COR-L47 (cell line): ENCODE results near the gene HPCAL1.
"Not testable (repeated sequence)": the region's sequence is repeated elsewhere in the genome, so short reads cannot be mapped to it uniquely, and the experiment has no call there.

ENCODE experiments used
- DNase-seq: peaks from one replicate; lab custom pipeline; 2025; lab: John Stamatoyannopoulos, UW

The HPCAL1 gene

DNA sequence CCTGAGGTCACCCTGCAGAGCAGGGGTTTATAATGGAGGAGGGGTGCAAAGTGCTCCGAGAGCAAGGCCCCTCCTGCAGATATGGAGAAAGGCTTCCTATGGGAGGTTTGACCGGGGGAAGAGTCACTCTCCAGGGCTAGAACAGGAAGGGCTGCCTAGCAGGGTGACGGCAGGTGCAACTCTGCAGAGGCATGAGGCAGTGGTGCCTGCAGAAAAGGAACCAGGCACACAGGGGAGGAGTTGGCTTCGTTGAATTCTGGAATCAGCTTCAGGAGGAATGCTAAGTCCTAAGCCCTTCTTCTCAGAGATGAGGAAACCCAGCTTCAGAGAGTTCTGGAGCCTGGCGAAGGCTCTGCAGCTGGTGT lies 17.5 kb upstream of the HPCAL1 start:
- DNase-seq: no peak

DNA sequence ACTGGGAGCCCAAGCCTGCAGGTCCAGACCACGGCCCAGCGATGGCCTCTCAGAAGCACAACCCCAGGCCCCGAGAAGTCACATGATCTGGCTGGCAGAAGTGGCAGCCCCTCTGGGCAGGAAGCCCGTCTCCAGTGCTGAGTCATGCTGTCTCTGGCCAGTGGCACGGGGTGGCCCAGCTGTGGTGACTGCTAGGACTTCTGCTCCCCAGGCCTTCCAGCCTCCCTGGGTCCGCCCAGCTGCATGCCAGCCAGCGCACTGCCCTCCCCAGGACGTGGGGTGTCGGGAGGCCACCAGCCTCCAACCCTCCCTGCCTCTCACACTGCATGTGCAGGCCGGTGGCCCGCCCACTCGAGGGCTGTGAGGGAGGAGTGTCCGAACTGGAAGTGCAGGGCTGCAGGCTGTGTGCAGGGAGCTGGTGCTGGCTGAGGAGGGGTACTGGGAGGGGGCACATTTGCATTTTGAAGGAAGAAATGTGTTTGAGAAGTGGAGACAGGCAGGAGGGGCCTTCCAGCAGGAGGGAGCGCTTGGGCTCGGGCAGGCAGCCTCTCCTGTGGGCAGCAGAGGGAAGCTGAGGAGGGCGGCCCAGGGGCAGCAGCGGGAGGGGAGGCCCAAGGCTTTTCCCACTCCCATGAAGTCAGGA lies 17.0 kb upstream of the HPCAL1 start:
- peak; percentile 14 for DNase-seq

DNA sequence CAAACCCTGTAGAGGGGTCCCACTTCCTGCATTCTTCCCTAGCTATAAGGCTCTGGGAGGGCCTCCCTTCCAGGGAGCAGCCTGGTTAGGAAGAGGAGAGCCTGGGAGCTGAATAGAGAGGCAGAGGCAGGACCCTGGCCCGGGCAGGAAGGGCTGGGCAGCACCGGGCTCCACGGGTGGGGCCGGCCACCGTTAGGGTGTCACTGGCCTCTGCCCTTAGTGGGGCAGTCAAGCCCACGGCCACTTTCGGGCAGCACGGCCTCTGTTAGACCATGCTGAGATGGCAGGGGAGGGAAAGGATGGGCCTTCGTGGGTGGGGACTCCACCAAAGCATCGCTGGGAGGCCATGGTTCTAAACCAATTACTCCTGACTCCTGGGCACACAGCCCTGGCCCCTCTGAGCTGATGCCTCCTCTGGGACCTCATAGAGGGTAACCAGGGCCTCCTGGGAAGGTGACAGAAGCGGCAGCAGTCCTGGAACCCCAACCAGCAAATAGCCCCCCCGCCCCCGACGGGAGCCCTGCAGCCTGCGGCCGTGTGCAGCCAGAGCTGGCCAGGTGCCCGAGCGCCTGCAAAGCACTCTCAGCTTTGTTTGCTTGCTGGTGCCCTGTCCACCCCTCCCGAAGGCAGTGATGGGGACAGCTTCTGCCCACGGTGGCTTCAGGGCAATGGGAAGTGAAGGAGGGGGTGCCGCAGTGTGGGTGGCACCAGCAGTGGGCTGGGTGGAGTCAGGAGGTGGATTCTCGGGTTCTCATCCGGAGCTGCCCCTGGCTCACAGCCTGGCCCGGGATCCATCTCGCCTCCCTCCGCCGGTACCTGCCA lies 16.3 kb upstream of the HPCAL1 start:
- peak; percentile 82 for DNase-seq

DNA sequence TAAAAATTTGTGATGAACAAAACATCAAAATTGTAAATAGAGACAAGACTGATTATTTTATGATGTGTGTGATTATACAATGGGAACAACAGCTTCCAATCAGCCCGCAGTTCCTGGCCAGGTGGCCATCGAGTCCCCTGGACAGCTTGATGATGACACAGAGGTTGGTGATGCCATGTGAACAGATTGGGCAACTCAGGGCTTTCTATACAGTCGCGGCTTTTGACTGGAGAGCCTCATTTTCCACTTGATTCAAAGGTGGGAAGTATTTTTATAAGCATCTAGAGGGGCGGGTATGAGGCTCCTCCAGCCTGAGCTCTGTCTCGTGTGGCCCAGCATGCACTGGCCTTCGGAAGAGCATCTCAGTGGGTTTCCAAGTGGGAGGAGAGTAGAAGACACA lies 14.9 kb upstream of the HPCAL1 start:
- no peak for DNase-seq

DNA sequence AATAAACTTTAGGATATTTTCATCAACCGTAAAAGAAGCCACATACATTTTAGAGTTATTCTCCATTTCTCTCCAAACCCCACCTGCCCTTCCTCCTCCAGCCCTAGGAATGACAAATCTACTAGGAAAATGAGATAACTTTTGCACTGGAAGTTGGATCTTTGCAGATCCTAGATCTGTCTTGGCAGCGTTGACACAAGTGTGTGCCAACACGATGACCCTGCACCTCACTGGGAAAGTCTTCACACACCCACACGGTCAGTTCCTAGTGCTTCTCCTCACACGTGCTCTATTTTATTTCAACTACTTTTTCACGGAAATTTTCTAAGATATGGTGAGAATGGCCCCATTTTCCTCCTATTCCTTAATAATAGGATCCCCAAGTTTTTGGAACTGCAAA lies 14.1 kb upstream of the HPCAL1 start:
- DNase-seq: no peak

DNA sequence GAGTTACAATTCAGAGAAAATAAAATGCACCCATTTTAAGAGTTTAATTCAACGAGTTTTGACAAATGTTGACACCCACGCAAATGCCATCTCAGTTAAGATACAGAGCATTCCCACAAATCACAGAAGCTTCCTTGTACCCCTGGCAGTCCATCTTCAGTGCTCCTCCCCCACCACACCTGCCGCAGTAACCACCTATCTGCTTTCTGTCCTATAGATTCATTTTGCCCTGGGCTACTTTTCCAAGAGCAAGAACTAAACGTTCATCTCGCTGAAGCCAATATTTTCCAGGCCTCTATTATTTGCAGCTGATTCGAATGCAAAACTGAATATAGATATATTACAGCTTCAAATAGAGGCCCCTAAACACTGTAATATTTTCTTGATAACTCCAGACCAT lies 13.4 kb upstream of the HPCAL1 start:
- DNase-seq: no peak

DNA sequence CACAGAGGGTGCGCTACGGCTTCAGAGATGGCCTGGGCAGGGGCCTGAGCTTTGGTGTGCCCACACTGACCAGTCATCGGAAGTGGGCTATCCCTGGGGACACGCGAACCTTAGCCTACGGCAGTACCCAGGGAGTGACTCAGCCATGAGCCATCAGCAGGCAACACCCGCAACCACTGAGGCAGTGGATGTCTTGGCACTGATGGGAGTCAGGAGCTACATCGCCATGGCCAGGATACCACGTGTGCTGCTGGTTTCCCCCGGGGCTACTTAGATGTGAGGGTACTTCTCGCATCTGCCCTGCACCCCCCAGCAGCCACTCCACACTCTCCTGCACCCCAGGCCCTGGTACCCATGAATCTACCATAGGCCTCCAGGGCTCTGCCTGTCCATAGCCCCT lies 12.8 kb upstream of the HPCAL1 start:
- no peak for DNase-seq

DNA sequence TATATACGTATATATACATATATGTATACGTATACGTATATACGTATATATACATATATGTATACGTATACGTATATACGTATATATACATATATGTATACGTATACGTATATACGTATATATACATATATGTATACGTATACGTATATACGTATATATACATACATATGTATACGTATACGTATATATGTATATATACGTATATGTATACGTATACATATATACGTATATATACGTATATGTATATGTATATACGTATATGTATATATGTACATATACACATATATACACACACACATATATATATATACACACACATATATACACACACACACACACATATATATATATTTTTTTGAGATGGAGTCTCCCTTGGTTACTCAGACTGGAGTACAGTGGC lies 11.3 kb upstream of the HPCAL1 start:
- not testable (repeated sequence) for DNase-seq

DNA sequence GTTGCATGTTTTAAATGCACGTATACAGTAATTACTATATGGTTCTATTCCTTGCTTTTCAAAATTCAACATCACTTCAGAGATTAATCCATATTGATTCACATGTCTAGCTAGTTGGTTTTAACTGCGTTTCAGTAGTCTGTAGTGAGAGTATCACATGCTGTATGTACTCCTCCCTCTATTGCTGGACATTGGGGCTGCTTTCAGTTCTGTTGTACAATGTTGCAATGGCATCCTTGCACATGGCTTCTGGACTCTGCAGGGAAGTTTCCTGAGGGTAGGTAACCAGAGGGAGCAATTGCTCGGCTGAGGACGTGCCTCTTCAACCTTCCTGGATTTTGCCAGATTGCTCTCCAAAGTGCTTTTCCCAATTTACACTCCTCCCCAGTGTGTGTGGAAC lies 10.7 kb upstream of the HPCAL1 start:
- no peak for DNase-seq

DNA sequence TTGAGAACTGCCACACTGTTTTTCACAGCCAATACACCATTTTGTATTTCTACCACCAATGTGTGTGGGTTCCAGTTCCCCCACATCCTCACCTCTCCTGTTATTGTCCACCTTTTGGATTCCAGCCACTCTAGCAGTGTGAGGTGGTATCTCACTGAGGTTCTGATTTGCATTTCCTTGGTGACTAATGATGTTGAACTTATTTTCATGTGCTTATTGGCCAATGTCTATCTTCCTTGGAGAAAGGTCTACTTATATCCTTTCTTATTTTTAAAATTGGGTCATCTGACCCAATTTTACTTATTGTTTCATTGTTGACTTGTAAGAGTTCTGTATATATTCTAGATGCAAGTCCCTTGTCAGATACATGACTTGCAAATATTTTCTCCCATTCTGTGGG lies 9.1 kb upstream of the HPCAL1 start:
- no peak for DNase-seq

DNA sequence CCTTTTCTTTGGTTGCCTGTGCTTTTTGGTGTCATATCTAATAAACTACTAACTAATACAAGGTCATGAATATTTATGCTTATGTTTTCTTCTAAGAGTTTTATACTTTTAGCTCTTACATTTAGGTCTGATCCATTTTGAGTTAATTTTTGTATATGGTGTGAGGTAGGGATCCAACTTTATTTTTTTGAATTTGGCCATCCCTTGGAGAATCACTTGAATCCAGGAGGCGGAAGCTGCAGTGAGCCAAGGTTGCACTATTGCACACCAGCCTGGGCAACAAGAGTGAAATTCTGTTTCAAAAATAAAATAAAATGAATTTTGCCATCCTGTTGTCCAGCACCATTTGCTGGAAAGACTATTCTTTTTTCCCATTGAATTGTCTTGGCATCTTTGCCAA lies 8.6 kb upstream of the HPCAL1 start:
- no peak for DNase-seq

DNA sequence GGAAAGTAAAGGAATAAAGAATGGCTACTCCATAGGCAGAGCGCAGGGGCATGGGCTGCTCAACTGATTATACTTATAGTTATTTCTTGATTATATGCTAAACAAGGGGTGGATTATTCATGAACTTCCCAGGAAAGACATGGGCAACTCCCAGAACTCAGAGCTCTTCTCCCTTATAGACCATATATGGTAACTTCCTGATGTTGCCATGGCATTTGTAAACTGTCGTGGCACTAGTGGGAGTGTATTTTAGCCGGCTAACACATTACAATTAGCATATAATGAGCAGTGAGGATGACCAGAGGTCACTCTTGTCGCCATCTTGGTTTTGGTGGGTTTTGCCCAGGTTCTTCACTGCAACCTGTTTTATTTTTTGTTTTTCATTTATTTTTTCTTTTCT lies 7.1 kb upstream of the HPCAL1 start:
- DNase-seq: not testable (repeated sequence)

DNA sequence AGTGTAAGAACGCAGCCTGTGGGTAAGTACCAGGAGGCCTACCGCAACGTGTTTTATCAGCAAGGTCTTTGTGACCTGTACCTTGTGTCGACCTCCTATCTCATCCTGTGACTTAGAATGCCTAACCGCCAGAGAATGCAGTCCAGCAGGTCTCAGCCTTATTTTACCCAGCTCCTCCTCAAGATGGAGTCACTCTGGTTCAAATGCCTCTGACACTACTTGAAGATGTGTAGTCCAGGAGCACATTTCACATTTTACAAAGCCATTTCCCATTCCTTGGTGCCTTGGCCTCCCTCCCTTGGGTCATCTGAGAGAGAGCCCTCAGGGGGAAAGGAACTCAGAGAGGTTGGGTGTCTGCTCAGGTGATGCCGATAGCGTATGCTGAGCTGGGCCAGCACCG lies 6.6 kb upstream of the HPCAL1 start:
- no peak for DNase-seq

DNA sequence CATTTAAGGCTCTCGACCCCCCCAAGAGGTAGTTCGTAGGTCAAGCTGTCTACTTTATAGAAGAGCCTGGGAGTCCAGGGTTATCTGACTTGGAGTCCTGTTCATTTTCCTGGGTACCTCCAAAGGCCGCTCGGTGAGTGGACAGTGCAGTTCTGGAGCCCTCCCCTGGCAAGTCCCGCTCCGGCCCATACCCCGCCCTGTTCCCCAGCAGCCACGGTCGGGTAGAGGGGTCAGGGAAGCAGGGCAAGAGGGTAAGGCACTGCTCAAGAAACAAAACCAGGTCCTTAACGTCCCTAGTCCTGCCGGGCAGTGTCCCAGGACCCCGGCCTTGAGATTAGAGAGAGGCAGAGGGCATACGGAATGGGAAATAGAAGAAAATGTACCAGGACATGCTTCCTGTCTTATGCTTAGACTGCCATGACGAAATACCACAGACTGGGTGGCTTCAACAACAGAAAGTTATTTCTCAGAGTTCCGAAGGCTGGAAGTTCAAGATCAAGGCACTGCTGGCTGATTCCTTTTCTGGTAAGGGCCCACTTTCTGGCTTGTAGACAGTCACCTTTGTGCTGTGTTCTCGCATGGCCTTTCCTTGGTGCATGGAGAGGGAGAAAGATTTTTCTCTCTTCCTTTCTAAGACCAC lies 5.4 kb upstream of the HPCAL1 start:
- no peak for DNase-seq

DNA sequence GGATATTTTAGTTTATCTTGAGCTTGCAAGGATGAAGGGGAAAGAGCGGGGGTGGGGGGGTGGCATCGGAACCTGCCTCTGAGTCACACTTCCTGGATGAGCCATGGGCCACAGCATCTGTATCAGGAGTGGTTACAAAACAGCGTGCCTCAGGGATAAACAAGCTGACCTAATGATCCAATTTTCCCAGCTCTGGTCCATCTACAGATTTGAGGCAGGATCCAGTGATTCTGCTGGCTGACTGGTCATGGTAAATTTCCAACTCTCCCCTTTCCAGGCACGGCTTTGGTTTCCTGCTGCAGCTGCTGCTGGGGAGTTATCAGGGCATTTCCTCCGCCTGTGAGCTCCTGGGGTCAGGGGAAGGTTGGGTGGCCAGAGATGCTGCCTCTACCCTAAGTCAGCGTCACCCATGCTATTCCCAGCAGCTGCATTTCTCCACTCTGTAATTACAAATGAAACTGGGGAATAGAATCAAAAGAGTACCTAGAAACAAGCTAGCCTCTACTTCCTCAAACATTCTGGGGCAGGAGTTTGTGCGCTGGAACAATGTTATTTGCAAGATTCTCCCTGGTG lies 4.7 kb upstream of the HPCAL1 start:
- DNase-seq: no peak

DNA sequence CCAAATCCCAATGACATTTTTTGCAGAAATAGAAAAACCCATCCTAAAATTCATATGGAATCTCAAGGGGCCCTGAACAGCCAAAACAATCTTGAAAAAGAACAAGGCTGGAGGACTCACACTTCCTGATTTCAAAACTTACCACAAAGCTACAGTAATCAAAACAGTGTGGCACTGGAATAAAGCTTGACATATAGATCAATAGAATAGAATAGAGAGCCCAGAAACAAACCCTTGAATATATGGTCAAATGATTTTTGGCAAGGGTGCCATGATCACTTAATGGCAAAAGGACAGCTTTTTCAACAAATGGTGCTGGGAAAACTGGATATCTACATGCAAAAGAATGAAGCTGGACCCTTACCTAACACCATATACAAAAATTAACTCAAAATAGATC lies 3.9 kb upstream of the HPCAL1 start:
- not testable (repeated sequence) for DNase-seq

DNA sequence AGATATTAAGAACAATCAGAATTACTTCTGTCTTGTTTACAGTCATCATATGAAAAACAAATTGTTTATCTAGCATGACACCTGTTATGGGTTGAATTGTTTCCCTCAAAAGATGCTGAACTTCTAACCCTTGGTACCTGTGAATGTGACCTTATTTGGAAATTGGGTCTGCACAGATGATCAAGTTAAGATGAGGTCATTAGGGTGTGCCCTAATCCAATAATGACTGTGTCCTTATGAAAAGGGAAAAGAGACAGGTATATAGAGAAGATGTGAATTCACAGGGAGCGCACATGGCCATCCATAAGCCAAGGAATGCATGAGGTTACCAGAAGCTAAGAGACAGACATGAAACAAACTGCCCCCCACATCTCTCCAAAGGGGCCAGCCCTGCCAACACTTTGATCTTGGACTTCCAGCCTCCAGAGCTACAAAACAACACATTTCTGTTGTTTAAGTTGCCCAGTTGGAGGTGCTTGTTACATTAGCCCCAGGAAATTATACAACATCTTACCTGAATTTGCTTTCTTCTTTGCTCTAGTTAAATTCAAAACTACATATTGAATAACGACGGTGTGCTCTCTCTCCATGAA lies 2.3 kb upstream of the HPCAL1 start:
- no peak for DNase-seq

DNA sequence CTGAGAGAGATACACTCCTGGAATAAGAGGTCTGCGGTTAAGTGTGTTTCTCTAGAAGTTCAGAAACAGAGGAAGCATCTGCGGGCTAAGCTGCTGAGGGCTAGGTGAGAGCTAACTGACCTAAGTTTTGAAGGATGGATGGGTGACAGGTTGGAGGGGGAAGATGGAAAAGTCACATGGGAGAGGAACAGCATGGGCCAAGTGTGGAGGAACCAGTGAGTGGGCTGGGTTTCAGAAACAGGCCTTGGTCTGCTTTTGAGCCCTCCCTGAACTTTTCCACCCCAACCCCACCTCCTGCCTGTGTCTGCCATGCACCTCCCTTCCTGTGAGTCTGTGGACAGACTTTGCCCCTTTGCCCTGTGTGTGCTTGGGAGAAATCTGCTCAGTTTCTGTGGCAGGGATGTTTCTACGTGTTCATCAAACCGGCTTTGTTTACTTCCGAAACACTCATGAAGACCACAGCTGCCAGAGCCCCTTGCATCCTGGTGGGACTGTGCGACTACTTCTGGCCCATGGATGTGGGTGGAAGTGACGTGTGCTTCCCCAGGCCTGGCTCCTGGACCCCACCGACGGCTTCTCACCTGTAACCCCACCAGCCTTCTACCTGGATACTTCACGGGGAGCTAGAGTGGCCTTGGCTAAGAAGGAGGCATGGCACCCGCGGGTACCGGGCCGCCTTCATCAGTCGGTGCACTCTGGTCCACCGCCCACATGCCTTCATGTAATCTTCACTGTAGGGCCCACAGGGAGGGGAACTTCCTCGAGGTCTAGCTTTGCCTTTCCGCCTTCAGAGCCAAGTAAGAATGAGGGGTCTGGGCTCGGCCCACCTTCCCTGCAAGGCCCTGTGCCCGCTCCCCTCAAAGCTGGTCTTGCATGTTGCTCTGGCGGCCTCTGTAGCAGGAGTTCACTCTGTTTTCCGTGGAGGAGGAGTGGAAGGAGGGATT lies 1.4 kb upstream of the HPCAL1 start:
- DNase-seq: no peak

DNA sequence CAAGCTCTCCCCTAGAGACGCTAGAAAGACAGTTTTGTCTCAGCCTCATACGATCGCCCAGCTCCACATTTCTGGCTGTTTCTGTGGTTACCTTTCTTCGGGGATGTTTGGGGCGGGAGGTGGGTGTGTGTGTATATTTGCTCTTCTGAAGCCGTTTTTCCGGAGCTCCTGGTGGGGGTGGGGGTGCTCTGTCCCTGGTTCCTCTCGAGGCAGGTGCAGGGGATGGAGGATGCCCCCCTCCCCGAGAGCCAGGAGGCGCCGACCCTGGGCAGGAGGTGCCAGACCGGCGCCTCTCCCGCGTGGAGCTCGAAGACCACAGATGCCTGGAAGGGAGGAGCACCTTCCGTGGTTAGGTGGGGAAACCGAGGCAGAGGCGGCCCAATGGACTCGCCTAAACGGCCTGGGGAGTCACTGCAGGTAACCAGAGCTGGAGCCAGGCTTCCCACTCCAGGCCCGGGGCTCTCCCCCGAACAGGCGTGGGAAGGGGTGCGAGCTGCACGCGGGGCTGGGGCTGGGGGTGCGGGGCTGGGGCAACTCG lies 694 bp upstream of the HPCAL1 start:
- peak; percentile 72 for DNase-seq

DNA sequence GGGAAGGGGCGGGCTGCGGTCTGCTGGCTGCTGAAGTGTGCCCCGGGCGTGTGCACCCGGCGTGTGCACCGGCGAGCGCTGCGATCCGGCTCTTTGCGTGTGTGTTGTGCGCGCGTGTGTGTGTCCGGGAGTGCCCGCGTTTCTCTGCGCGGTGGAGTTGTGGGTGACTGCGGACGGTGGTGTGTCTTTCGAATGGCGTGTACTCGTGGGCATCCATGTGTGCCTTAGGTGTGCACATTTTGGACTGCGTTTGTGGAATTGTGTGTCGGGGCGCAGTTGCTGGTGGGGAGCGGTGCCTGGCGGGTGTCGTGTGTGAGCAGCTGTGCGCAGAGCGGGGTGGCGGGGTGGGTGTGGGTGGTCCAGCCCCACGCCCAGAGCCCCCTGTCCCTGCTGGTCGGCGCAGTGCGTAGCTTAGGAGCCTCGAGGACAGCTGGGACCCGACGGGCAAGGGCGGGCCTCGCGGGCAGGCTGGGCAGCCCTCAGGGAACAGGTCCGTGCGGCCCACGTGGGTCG lies 533 bp downstream of the HPCAL1 start:
- no peak for DNase-seq
